GM18526 (cell line): ENCODE measurements around the gene TATDN2.

Experiments used
- POLR2A ChIP-seq: IDR thresholded peaks from 3 replicates; pipeline ENCODE4 v1.6.1; 2011; ENCODE audit not compliant: insufficient read length; ENCODE audit errors: extremely low read depth

Gene TATDN2

DNA sequence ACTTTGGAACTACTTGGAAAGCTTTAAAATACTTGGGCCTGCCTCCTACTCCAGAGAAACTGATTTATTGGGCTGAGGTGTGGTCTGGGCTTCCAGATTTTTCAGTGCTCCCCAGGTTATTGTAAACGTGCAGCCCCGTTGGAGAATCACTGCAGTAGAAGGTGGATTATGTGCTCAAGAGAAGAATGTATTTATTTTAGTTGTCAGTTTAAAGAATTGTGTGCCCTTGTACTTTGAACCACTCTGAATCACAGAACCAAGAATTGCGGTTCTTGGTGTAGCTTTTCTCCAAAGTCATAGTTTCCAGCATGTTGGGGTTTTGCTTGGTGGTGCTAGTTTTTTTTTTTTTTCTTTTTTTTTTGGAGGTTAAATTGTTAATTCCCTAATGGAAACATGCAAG is 1.6 kb downstream of the TATDN2 start:
- TF ChIP-seq POLR2A, result no peak

DNA sequence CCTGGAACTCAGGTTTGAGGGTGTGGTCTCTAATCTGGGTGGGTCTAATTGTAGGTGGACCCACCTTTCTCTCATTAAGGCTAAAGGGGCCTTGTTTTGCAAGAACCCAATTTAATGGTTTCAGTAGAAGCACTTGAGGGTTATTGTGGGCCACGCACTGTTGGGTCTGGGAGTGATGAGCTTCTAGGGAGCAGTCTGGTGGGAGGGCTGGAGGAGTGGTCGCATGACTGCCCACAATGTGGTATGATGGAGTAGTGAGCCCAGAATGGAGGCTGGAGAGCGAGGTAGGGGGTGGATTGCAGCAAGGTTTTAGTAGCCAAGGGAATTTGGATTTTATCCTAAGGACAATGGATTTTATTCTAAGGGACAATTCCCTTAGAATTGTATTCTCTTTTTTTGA is 2.7 kb downstream of the TATDN2 start:
- TF ChIP-seq POLR2A, result no peak

DNA sequence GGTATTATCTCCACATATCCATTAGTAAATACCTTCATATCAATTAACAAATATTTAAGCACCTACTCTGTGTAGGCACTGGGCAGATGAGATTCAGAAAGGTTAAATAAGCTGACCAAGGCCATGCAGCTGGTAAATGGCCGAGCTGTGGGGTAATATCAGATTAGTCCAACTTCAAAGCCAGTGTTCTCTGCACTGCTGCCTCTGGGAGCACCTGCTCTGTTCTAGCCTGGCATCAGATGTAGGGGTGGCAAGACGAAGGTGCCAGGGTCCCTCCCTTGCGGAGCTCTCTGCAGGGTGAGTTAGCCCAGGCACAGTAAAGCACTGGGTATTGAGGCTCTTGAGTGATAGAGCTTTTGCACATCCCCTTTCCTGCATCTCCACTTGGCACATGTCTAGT is 5.5 kb downstream of the TATDN2 start:
- TF ChIP-seq POLR2A, result no peak

DNA sequence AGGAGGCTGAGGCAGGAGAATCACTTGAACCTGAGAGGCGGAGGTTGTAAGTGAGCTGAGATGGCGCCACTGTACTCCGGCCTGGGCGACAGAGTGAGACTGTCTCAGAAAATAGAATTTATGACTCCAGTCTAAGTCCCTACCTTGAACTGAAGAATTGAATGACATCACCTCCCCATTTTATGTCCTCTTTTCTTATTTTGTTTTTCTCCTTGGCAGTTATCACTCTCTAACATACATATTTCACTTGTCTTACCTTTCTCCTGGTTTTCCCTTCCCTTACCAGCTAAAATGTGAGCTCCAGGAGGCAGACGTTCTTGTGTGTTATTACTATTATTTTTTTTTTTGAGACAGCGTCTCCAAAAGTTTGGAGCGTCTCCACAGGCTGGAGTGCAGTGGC is 7.6 kb downstream of the TATDN2 start:
- TF ChIP-seq POLR2A, result no peak

DNA sequence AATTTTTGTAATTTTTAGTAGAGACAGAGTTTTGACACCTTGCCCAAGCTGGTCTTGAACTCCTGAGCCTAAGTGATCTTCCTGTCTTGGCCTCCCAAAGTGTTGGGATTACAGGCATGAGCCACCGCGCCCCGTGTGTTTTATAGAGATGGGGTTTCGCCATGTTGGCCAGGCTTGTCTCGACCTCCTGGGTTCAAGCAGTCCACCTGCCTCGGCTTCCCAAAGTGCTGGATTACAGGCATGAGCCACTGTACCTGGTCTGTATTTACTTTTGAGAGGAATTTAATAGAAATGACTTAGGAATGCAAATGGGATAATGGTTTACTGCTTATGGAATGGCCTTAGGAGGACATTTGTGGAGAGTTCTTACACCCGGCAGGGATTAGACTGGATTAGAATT is 10.8 kb downstream of the TATDN2 start:
- TF ChIP-seq POLR2A, result no peak

DNA sequence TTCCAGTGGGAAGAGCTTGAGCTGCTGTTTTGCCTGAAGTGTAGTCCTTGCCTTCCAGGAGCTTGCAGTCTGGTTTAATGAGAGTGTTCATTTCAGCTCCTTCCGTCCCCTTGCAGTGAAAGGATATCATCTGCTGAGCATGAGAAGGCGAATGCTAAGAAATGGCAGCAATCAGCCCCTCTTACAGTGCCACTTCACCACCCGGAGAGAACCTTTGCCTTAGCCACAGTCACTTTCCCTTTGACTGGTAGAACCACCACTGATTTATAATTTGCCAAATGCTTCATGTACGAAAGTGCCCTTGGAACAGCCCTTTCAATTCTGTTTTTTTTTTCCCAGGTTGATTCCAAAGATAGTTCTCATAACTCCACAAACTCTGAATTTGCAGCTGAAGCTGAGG is 11.5 kb downstream of the TATDN2 start:
- no peak for TF ChIP-seq POLR2A

DNA sequence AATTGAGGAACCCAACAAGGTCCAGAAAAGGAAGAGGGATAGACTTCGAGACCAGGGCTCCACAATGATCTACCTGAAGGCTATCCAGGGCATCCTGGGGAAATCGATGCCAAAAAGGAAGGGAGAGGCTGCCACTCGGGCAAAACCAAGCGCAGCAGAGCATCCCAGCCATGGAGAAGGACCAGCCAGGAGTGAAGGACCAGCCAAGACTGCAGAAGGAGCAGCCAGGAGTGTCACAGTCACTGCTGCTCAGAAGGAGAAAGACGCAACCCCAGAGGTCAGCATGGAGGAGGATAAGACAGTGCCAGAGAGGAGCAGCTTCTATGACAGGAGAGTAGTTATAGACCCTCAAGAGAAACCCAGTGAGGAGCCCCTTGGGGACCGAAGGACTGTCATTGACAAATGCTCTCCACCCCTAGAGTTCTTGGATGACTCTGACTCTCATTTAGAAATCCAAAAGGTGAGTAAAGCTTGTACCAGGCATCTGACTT is 12.0 kb downstream of the TATDN2 start:
- TF ChIP-seq POLR2A, result no peak

DNA sequence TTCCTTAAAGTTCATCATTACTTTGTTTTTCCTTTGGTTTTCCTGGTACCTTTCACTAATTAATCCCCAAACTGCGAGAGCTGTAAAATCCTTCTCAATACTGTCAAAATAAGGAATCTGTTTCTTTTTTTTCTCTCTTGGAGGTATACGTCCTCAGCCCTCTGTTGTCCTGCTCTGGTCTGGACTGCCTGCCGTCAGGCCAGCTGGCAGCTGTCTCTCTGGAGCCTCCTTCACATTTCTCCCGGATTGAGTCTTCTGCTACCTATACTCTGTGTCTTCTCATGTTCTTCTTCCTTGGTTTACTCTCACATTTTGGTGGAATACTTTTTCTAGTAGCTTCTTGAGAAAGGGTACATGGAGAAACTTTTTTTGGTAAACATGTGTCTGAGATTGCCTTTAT is 13.8 kb downstream of the TATDN2 start:
- TF ChIP-seq POLR2A, result no peak

DNA sequence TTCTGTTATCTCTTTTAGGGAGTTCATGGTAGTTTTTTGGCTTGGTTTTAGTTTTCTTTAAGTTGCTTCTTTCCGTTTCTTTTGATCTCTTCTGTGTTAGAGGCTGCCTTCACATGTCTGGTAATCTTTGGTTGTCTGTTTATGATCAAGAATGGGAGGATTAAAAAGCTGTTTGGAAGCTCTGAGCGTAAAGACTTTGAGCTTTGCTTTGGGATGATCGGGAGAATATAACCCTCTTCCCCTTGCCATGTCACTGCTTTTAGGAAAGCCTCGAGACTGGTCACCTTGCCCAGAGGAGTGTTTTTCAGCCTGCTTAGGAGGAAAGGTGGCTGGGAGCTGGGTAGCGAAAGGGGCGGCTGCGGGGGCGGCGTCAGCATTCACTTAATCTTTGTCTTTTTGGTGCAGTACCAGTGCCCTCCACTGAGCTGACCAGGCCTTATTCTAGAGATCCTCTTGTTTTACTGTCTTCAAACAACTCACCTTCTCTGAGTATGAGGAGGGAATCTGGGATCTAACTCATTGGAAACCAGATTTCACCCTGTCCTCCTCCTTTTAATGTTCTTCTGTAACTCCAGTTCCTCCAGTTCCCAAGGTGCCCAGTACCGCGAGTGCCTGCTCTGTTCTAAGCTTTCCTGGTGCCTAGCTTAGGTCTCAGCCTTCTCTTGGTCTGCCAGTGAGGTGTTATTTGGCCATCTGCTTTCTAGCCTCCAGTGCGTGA is 15.5 kb downstream of the TATDN2 start:
- TF ChIP-seq POLR2A, result no peak

DNA sequence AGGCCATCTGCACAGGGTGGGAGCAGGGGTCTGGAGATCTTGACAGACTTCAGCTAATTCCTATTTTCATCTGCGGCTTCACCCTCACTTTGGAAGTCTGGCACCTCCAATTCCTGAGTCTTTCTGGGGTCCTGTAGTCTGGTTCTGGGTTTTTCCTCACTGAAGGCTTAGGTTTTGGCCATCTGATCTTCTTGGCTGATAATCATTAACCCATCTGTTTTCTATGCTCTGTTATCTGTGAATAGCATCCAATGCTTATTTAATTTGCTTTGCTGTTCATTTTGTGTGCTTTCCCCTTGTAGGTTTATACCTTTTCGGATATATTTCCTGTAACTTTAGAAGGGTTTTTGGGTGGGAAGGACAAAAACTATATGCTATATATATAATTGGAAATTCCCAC is 17.6 kb downstream of the TATDN2 start:
- TF ChIP-seq POLR2A, result no peak

DNA sequence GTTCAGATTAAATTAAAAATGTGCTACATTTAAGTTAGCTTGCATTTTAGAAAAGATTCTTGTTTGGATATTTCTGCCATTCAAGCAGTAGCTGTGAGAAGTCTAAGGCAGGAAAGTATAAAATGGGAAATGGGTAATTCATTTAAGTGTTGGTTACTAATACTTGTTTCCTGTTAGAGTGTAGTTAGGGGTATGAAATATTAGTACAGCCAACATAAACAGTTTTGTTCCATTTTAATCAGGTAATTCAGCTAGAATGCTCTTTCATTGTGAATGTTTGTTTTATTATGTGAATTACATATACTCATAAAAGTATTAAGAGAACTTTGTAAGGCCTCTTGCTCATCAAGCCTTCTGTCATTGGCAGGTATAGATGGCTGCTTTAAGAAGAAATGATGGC is 19.9 kb downstream of the TATDN2 start:
- no peak for TF ChIP-seq POLR2A

DNA sequence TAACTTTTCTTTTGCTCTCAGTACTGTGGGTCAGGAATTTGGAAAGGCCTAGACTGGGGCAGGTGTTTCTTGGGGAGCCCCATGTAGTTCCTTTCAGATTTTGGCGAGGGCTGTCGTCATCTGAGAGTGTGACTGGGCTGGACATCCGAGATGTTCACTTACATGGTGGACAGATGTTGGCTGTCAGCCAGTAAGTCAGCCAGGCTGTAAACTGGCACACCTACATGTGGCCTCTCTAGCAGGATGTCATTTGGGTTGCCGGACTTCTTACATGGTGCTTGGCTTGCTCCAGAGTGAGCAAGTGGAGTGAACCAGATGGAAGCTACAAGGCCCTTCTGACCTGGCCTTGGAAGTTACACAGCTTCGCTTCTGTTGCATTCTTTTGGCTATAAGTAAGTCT is 20.7 kb downstream of the TATDN2 start:
- TF ChIP-seq POLR2A, result no peak

DNA sequence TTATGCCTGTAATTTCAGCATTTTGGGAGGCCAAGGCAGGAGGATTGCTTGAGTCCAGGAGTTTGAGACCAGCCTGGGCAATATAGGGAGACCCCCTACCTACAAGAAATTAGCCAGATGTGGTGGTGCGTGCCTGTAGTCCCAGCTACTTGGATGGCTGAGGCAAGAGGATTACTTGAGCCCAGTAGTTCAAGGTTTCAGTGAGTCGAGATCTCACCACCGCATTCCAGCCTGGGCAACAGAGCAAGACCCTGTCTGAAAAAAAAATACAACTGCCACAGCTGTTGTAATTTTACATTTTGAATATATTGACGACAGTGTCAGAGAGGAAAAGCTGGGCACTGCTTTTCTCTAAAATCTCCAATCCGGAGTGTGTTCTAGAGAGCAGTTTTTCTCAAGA is 21.2 kb downstream of the TATDN2 start:
- no peak for TF ChIP-seq POLR2A

DNA sequence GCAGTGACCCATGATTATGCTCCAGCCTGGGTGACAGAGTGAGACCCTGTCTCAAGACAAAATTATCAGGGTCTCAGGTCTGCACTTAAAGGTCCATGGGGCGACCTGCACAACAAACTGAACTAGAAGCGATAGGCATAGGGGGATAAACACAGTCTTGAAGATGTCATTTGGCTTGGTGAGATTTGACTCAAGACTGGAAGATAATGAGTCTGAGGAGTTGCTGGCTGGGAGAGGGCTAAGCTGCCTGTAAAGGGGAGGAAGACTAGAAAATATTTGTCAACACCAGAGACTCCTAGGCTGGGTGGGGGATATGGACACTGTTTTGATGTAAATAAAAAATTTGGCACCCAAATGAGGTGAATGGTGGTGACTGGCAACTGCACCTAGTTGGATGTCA is 24.7 kb downstream of the TATDN2 start:
- no peak for TF ChIP-seq POLR2A

DNA sequence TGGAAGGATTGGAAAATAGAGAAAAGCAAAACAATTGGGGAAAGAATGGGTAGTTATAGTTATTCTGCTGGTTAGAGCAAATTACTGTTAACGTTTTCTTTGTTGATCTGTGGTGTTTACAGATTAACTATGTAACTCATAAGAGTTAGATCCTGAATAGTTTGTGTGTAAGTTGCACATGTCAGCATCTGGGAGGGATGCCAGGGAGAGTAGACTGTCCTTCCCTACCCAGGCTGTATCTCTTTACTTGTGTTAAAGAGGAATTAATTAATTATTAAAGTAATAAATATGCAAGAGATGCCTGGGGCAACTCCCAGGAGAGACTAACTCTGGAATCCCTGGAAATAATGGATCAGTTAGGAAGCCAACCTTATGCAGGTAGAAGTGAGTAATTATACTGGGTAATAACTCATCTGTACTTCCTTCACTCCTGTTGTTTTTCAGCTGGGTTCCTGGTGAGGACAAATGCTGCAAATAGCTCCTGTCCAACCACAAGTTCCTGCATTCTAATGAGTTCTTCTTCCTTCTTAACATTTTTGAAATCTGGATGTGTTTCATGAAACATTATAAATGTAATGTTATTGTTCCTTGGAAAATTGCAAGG is 25.5 kb downstream of the TATDN2 start:
- TF ChIP-seq POLR2A, result no peak

DNA sequence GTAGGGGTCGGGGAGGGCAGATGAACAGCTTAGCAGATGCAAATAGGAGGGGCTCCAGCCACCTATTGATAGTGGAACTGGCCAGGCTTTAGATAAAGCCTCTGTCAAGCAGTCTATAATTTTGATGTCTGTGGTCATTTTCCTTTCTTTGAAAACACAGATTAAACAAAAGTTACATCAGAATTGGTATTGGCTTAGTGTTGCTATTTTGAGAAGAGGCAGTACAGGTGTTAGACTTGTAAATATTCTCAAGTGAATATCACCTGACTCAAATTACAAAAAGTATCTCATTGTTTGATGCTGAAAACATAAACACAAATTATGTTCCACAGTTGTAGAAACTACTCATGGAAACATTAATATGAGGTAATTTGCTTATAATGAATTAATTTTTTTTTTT is 26.3 kb downstream of the TATDN2 start:
- no peak for TF ChIP-seq POLR2A

DNA sequence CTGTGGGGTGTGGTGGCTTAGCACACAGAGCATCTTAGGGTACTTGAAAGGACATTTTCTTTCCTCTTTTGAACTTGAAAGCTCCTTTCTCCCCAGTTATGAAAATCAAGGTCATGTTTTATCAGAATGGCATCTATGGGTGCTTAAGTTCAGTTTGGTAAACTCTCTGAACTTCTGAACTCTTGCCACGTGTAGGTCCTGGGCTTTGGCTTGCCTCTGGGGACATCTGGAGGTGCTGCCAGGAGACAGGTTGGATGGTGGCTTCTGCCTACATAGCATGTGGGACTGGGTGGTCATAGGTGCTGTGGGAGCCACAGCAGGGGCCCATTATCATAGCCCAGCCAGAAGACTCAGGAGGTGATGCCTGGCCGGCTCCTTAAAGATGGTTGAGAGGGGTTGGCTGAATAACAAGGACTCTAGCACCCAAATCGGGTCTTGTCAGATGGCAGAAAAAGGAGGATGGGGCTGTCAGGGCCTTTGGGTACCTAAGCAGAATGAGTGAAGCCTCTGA is 28.9 kb downstream of the TATDN2 start:
- TF ChIP-seq POLR2A, result no peak
